COLO668 (cell line): ENCODE measurements around the gene RGPD3.
A peak's percentile ranks its signal among the peaks of the same experiment; 100 is the strongest.
"Not testable (repeated sequence)": the region's sequence is repeated elsewhere in the genome, so short reads cannot be mapped to it uniquely, and the experiment has no call there.

Experiments
- DNase-seq: peaks from one replicate; lab custom pipeline; 2025; ENCODE audit not compliant: unreplicated experiment; lab: John Stamatoyannopoulos, UW

Gene RGPD3

DNA sequence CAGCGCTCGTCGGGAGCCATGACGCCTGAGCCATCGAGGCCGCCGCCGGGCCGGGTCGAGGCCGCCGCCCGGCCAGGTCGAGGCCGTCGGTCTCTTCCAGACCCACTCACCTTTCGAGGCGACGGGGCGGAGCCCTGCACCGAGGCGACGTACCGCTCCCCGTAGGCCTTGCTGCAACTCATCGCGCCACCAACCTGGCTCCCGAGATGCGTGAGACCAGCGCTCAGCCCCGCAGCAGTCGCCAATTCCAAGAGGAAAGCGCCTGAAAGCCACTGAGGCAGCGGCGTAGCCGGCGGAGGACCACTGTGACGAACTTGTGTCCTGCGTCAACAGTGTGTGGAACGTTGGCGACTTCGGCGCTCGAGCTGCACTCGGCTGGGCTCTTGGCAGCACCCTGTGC lies at the start of gene RGPD3:
RGPD3 (minus strand) TSS at position 307 of the 400 bp plus-strand sequence; CDS start at position 182, 125 bp downstream.
- not testable (repeated sequence) for DNase-seq

DNA sequence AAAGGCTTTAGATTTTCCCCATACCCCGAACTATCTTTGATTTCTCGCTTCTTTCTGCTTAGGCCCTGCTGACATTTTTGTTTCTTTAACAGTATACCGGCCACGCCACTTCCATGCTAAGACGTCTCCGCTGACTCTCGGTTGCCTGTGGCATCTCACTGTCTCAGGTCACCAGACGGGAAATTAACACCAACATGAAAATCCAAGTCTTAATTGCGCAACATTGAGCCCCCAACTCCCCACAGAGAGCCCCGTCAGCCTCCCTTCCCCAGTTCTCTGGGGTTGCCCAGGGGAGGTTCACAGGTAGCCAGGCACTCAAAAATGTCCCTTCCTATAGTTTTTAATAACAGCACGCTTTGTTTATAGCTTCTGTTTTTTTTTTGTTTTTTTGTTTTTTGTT lies 49.1 kb upstream of the RGPD3 start:
- no peak for DNase-seq

DNA sequence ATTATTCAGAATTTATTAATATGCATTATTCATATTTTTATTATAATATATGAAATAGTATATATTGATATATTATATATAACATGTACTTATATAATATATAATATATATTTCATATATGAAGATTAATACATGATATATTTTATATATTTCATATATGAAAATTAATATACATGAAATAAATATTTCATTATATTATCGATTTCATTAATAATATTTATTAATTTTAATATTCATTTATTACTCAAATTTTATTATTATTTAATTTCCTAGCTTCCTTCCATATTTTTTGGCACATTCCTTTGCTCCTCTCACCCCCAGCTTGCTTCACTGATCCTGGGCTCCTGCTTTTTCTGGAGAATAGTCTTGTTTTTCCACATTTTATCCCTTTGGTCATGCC lies 48.7 kb upstream of the RGPD3 start:
- no peak for DNase-seq

DNA sequence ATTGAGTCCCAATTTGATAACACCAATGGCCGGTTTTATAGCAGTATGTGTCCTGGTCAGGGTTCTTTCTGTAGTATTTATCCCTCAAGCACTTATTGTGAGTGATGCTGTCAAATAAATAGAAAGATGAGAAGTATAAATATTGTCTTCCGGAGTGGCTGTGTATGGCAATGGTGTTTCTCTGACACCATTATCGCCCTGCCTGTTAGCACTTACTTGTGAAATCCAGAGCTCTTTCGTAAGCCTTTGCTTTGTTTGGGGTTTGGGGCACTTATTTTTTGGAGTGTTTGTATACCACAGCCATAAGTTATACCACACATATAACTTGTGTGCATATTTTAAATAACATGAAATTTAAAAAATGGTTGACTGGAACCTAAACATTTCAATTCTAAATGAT lies 48.2 kb upstream of the RGPD3 start:
- DNase-seq: no peak

DNA sequence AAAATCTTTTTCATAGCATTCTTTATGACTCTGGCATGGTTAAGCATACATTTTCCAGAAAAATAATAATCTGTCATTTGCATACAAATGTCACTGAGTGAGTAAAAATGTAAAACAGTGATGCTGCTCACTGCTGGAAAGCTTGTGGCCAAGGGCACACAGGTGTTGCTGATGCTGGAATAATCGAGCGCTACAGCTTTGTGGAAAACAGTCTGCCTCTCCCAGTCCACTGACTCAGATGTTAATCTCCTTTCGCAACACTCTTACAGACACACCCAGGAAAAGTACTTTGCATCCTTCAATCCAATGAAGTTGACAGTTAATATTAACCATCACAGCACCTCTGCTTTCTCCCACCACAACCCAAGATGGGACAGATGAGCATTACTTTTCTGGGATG lies 46.6 kb upstream of the RGPD3 start:
- DNase-seq: not testable (repeated sequence)

DNA sequence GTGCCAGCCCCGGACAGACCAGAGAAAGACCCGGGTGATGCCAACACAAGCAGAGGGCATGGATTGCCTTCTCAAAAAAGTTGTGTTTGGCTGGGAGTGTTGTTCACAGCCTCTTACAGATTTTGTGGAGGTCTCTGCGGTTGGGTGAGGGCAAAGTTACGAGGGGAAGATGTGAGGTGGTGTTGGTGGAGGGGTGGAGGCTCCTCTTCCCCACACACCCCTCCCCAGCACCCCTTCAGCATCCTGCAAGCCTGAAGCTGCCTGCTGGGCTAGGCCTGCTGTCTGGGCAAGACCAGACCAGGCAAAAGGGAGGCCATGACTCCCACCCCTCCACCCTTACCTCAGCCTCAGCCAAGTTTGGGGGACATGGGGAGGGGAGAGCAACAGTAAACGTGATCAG lies 45.2 kb upstream of the RGPD3 start:
- not testable (repeated sequence) for DNase-seq

DNA sequence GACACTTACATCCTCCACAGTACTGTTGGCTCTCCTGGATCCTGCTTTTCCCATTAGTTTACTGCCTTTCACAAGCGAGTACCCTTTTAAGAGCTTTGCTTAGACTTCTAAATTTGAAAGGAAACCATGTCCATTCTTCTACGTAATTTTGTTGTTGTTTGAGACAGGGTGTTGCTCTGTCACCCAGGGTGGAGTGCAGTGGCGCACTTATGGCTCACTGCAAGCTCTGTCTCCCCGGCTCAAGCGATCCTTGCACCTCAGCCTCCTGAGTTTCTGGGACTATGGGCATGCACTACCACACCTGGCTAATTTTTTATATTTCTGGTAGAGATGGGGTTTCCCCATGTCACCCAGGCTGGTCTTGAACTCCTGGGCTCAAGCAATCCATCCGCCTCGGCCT lies 43.7 kb upstream of the RGPD3 start:
- not testable (repeated sequence) for DNase-seq

DNA sequence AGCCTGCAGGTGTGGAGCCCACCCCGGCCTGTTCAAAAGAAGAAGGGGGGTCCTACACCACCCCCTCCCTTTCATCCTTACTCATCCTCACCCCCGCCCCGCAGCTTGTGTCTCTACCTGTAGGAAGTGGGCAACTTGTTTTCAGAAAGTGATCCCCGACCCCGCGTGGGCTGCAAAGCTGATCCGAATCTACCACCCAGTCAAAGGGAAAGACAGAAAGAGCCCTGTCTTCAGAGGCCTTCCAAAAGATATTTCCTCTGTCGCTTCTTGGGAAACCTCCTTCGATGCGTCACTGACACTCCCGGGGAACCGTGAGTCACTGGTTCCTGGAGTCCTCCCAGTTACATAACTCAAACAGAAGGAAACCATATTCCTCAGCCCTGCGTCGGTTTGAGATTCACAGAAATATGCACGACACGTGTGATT lies 43.3 kb upstream of the RGPD3 start:
- DNase-seq: not testable (repeated sequence)

DNA sequence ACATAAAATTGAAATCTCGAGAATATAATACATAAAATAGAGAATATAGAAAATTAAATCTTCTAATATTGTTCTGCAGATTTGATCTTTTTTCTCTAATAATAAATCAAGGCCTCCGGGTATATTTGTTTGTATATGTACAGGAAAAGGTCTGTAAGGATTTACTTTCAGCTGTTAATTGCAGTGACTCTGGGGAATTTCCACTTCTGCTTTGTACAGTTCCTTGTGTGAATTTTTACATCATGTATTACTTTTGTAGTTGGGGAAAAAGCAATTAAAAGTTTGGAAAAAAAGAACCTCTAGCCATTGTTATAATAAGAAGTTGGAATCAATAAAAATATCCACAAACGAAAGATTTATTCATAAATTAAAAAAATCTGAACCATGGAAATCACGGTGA lies 42.6 kb upstream of the RGPD3 start:
- not testable (repeated sequence) for DNase-seq

DNA sequence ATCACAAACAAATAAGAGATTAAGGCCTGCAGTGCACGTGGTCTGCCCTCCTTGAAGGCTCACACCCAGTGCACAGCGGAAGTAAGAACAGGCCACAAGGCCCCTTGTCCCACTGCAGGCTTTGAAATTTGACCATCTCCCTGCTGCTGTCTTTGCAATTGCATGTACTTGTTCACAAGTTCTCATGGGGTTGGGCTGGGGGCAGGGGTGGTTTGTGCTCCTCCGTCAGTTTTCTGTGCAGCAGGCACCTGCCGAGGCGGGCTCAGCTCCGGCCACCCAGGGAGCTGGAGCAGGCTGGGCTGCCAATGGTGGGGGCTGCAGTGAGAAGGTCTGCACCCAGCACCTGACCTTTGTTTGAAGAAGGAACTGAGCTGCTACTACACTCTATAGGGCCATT lies 41.2 kb upstream of the RGPD3 start:
- not testable (repeated sequence) for DNase-seq

DNA sequence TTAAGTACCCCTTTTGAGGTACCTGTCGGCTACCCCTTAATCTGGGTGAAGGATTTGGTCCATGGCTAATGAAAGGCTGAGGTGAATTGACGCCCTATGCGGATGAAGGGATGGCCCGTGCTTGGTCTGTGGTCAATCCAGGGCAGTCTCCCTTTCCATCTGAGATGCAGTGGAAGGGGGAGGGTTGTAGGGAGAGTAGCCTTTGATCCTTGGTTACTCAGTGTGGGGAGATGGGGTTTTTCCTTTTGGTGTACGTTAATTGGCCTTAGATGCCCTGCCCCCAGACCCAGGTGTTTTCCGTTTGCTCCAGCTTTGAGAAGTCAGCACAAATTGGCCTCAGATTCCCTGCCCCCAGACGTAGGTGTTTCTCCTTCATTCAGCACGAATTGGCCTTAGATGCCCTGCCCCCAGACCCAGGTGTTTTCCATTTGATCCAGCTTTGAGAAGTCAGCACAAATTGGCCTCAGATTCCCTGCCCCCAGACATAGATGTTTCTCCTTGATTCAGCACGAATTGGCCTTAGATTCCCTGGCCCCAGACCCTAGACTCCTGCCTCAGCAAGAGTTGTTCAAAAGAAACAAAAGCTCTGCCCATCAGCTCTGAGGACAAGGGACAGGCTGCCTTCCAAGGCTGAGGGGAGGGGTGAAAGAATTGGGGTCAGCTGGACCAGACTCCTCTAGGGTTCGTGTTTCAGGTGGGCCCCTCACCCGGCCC lies 40.6 kb upstream of the RGPD3 start:
- not testable (repeated sequence) for DNase-seq

DNA sequence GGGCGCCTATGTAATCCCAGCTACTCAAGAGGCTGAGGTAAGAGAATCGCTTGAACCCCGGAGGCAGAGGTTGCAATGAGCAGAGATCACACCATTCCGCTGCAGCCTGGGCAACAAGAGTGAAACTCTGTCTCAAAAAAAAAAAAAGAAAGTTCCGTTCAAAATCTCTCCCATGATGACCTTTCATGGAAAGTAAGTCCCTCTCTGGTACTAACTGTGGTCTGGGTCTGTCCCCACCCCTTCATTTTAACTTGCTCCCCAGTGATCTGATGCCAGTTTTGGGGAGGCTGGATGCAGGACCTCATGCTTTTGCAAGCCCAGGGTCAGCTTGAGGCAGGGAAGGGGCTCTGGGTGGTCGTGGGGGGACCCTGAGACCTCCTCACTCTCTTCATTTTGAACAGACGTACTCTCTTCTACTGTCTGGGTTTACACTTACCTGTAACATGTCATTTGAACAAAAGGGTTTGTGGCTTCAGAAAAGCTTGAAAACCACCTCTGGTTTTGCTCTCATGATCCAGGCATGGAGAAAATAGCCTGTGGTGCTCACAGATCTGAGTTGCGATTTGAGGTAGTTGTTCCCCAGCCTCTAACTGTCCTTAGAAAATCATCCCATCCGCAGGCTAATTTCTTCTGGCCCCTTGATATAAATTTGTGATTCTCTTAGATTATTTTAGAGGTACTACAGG lies 37.9 kb upstream of the RGPD3 start:
- DNase-seq: not testable (repeated sequence)

DNA sequence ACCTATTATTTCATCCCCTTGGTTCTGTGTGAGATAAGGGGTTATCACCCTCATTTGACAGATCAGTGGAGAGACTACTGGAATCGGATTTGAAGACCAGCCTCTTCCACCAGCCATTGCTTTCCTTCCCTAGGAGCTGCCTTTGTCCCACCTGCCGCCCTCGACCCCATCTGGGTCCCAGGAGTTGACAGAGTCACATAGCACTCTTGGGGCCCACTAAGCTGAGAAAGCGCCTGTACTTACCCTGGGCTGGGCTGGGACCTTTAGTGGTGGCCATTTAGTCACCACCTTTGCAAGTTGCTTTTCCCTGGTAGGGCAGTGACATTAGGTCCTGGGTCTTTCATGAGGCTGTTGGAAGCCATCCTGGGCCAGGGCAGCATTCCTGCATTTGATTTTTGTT lies 36.6 kb upstream of the RGPD3 start:
- DNase-seq: not testable (repeated sequence)

DNA sequence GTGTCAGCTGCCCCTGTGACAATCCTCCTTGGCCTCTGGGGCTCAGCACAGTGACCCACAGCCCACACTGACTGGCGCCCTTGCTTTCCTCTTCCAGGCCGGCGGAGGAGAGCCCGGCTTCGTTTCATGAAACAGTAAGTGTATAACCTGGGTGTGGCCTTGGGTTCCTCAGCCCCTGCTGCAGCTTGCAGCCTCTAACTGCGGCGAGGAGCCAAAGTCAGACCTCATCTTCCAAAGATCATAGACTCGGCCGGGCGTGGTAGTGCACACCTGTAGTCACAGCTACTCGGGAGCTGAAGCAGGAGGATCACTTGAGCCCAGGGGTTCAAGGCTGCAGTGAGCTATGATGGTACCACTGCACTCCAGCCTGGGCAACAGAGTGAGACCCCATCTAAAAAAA lies 36.0 kb upstream of the RGPD3 start:
- DNase-seq: not testable (repeated sequence)

DNA sequence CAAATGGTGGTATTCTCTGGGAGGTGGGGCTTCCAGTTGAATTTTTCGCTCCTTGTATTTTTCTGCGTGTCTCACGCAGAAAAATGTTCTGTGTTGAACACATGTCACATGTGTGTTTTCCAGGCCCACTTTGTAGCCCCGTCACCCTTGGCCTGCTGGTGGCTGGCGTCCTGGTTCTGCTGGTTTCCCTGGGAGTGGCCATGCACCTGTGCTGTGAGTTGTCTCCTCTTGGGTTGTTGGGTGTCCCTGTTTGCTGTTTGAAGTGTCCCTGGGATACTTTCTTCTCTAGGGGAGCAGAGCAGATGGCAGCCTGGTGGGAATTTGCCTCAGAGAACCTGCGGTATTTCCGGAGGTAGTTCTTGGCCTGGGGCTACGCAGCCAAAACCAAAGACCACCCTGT lies 34.1 kb upstream of the RGPD3 start:
- DNase-seq: not testable (repeated sequence)

DNA sequence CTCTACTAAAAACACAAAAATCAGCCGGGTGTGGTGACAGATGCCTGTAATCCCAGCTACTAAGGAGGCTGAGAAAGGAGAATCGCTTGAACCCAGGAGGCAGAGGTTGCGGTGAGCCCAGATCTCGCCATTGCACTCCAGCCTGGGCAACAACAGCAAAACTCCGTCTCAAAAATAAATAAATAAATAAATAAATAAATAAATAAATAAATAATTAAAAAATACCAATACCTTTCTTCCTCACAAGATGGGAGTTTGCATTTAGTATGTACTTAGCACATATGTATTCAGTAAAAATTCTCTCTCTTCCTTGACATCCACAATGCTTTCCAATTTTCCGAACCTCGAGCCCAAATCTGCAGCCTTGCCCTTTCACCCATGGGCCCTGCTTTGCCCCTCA lies 32.1 kb upstream of the RGPD3 start:
- not testable (repeated sequence) for DNase-seq

DNA sequence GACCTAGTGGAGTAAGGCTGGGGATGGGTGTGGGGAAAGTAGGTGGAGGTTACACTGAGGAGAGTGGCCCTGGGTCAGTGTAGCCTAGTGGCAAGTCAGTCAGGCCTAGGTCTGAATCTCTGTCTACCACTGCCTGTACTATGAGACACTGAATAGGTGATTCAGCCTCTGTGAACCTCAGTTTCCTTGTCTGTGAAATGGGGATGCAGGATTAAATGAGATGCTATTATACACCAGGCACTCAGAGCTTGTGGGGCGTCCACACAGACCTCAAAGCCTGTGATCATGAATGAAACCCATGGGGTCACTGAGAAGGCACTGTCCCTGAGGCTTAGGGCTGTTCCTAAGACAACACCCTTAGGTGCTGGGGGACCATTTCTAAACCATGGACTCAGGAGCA lies 30.3 kb upstream of the RGPD3 start:
- DNase-seq: not testable (repeated sequence)

DNA sequence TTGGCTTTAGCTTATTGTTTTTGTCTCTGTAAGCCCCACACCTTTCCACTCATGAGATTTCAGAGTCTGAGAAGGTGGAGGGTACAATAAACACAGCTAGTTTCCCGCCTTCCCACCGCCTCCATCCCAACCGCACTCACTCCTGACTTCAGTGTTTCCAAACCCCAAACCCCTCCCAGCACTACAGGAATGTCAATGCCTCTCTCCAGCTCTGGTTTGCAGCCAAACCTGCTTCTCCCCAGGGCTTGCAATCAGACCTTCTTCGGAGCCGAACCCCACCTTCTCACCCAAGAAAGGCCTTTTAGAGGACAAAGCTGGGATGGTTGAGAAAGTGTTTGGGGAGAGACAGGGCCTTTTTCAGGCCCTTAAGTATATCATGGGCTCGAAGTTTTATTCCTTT lies 24.7 kb upstream of the RGPD3 start:
- not testable (repeated sequence) for DNase-seq

DNA sequence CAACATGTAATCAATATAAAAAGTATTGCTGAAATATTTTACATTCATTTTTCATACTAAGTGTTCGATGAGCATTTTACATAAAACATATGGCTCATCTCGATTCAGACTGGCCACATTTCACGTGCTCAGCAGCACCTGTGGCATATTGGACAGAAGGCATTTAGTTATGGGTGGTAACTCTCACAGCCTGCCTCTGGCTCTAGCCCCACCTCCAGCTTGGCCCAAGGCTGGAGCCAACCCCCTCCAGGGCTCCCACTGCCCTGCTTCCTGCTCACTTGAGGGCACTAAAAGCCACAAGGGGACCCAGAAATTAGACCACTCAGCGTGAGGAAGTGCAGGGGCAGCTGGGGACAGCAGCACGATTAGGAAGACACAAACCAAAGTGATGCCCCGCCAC lies 24.2 kb upstream of the RGPD3 start:
- not testable (repeated sequence) for DNase-seq

DNA sequence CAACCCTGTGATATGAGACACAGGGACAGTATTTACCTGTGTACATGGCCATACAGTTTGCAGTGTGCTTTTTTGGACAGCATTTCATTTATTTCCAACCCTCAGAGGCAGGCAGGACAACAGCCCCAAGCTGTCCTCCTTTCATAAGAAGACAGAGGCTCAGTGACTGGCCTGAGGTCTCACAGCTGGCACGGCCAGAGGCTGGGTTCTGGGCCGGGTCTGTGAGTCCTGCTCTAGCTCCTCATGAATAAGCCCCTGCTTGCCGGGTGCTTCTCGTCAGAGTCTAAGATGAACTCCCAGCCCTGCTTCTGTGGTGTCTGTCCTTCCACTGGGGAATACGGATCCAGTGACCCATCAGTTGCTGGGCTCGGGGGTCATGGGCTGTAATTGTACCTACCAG lies 21.5 kb upstream of the RGPD3 start:
- not testable (repeated sequence) for DNase-seq

DNA sequence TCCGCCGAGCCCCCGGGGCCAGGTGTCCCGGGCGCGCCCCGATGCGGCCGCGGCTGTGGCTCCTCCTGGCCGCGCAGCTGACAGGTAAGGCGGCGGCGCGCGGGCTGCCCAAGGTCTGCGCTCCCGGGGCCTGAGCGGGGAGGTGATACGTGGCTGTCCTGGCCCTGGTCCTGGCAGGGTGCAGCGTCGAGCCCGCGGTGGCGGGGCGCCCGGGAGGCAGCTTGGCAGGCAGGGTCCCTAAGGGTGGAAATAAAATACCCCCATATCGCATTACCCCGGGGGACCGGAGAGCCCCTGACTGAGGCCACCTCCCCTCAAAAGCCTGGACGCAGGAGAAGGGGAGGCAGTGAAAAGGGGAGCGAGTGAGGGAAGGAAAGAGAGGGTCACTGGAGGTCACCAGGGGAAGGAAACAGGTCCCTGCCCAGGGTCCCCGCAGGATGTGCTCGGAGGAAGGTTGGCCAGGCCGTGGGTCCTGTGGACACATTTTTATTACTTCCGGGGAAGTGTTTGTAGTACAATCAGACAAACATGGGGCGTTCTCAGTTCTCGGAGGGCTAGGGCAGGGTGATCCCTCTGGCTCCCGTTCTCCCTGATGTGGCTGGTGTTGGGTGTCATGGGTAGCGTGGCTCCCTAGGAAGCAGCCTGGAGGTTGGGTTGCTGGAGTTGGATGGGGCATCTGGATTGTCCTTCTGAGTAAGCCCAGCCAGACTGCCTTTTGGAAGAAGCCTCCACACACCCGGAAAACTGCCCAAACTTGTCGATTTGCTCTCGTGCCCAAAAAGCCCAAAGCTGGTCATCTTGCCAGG lies 19.4 kb upstream of the RGPD3 start:
- peak; percentile 50 for DNase-seq
